ENCODE results near the gene PDF.

PDF gene

GRCh38 chr16:69338557-69339288, 8.3 kb upstream of the PDF start:
- no peak for DNase-seq

GRCh38 chr16:69334696-69335095, 4.3 kb upstream of the PDF start:
- DNase-seq: no peak

DNA sequence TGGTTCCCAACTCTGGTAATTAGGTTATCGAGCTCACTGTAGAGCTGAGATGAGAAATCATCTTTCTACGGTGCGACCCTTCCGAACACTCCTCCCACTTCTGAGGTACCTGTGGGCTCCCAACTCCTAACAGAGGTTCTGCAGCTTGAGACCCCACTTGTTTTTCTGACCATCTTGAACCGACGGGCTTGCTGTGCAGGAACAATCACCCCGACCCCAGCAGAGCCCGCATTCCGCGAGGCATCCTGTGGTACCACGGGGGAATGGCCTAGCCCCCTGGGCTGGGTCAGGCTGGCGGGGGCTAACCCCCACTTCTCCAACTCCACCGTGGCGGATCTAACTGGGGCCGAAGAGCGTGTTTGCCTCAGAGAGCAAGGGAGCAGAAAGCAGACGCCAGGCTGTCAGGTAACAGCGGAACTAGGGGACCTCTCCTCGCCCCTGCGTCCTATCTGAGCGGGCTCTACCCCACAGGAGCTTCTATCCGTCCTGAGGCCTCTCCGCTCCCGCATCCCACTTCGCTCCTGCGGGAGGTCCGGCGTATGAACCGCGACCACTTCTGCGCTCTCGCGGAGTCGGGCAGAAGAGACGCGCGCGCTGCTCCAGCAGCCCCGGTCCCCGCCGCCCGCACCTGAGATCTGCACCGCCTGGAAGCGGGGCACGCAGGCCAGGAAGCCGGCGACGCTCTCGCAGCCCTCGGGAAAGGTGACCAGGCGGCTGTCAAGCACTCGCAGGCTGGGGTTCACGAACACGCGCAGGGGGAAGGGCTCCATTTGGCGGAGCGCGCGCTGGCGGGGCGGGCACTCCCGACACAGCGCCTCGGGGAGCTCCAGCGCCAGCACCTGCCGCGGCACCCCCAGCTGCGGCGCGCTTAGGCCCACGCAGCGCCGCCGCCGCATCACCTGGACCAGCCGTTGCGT, 761 bp downstream of the PDF start:
- peak; percentile 57 for DNase-seq

DNA sequence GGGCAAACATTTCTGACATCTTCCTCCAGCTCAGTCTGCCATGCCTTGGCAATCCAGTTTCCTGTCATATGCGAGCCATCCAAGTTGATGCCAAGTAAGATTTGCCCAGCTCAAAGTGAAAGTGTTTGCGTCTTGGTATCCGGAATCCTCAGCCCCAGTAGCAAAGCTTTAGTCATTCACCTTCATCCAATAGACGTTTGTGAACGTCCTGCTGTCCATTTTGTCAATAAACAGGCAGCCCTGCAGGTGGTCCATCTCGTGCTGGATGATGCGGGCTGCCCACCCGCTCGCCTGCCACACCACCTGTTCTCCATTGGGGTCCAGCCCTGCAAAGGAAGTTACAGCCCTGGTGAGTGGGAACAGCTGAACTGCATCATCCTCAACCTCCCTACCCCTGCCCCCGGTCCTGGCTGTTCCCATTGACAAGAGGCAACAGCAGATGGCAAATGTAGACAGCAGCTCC, 1.5 kb downstream of the PDF start:
- DNase-seq: no peak

- no peak for DNase-seq
Measured at GRCh38 chr16:69327585-69328310, 2.6 kb downstream of the PDF start.

- no peak for DNase-seq
Measured at GRCh38 chr16:69326172-69326873, 4.1 kb downstream of the PDF start.

- DNase-seq: no peak
Measured at GRCh38 chr16:69325784-69326171, 4.6 kb downstream of the PDF start.

DNA sequence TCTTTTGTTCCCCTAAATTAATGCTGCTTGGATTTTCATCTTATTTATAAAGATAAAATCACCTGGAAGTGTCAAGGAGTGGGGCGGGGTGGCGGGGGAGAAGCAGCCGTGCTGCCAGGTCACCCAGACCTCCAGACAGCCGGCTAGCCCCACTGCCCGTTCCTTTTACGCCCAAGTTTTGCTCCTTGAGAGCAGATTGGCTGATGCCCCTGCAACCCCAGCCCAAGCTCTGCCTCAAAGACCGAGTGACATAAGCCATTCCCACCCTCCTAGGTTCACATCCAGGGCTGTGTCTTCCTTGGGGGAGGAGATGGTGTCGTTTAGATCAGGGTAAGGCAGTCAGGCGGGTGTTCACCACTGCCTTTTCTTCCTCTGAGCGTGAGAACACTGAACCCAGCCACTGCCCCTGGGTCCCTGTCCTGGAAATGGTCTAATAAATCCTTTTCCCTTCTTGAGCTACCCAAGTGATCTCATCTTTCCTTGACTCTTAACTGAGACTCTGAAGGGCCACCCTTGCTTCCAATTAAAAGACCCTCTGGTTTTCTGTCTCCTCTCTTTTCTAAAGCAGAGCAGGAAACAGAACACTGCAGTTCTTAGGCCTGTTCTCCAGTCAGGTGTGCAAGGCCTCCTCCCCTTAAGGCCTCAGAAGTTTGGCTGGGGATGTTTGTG, 5.7 kb downstream of the PDF start:
- DNase-seq: no peak

- DNase-seq: no peak
Measured at GRCh38 chr16:69324013-69324531, 6.3 kb downstream of the PDF start.

DNA sequence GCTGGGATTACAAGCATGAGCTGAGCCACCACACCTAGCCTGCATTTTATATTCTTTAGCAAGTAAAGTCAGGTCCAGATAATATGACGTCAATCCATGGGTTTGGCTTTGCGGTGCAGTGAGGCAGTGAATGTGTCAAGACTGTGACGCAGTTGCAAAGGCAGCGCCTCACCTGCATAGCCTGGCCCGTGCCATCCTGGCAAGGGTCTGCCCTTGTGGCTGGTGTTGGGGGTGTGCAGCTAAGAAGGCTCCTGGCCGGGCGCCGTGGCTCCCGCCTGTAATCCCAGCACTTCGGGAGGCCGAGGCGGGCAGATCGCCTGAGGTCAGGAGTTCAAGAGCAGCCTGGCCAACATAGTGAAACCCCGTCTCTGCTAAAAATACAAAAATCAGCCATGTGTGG, 7.0 kb downstream of the PDF start:
- no peak for DNase-seq

- no peak for DNase-seq
Measured at GRCh38 chr16:69322343-69322742, 8.0 kb downstream of the PDF start.

GRCh38 chr16:69321080-69321479, 9.3 kb downstream of the PDF start:
- DNase-seq: no peak

DNA sequence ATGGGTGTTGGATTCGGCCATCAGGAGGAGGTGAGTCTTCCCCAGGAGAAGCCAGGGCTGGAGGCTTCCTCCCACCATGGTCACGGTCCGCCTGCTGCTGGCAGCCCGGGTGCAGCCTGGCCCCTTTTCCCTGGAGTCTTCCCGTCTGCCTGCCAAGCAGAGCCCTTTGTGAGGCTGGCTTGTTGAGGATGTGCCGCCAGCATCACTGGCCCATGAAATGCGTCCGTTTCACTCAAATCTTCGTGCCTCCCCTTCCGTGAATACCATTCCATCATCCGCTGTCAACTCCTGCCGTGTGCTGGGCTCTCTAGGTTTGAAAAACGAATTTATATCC, 9.7 kb downstream of the PDF start:
- DNase-seq: no peak

DNA sequence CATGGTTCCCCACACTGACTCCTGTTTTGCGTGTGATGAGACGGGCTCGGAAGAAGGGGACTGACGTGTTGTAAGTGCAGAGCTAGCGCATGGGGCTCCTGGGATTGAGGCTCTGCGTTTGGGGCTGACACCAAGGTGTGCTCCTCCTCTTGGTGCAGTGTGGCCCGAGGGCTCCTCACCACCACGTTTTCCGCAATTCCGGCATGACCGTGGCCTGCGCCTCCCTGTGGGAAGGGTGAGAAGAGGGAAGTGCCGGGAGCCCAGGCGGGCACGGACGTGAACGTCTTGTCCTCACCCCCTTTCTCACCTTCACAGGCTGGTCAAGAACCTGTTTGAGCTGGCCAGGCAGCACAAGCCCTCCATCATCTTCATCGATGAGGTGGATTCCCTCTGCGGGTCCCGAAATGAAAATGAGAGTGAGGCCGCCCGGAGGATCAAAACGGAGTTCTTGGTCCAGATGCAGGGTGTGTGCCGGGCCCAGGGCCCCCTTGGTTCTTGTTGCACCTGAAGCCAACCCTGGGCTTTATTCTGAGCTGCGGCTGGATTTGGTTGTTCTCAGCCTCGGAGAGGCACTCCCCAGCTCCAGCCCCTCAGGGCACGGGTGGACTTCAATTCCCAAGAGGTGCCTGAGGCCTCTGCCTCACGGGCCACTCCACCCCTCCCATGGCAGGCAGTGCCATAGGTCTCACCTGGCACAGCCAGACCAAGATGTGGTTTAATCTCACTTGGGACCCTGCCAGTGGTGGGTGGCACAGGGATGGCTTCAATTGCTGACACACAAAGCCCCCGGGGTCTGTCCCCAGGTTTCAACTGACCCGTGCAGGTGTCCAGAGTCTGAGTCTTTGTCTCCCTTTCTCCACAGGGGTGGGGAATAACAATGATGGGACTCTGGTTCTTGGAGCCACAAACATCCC, 10.3 kb downstream of the PDF start:
- no peak for DNase-seq

DNA sequence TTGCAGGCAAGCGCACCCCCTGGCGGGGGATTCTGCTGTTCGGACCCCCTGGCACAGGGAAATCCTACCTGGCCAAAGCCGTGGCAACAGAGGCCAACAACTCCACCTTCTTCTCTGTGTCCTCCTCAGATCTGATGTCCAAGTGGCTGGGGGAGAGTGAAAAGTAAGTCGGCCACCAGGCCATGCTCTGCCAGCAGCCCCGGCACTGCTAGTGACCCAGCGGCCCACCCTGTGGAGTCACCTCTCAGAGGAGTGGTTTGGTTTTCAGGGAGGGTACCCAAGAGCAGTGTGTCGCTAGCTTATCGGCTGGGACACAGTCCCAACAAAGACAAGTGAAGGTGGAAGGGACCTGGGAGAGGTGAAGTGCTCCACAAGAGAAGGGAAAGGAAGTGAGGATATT, 11.0 kb downstream of the PDF start:
- DNase-seq: no peak

DNA sequence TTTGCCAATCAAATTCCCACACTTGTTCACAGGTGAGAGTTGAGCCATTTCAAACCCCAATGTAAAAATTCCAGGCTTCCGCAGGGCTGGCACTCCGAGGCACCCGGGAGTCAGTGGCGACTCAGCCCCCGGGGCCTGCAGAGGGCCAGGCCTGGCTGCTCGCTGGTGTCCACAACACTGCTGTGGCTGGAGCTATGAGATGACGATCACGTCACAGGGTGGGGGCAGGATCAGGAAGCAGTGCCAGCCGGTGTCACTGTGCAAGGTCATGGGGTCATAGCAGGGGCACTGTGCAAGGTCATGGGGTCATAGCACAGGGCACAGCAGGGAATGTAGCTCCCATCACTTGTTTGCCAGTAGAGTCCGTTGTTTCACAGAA, 11.5 kb downstream of the PDF start:
- no peak for DNase-seq

- DNase-seq: no peak
Measured at GRCh38 chr16:69318177-69318910, 12.0 kb downstream of the PDF start.

GRCh38 chr16:69316595-69317034, 13.8 kb downstream of the PDF start:
- no peak for DNase-seq

DNA sequence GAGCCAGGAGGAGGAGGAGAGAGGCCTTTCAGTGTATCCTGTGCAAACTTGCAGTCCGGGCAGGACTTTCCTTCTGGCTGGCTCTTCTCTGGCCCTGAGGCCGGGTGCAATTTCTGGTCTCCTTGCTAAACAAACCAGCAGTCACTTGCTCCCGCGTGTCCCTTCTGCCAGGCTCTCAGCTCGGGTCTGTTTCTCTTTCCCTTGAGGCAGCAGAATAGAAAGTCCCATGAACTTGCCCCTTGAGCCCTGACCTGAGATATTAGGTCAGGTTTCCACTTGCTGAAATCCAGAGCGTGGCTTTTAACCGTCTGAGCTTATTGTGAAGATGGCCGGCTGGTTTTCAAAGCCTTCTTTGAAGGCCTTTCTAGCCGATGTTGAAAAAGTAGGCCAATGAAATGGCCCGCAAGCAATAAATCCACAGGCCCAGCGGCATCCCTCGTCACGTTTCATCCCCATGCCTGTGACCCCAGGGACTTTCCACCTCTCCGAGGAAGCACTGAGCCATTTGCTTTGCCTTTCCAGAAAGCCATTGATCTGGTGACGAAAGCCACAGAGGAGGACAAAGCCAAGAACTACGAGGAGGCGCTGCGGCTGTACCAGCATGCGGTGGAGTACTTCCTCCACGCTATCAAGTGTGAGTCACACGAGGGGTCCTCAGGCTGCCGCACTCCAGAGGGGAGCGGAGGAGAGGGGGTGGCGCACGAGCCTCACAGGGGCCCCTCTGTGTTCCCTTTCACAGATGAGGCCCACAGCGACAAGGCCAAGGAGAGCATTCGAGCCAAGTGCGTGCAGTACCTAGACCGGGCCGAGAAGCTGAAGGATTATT, 14.7 kb downstream of the PDF start:
- no peak for DNase-seq

Data from left hindlimb (tissue), 1 donor.